Naive B cell (primary cell): ENCODE results near the gene ATG9B. TPM values are rescaled to one million over a fixed set of nuclear protein-coding genes. Genes with fewer than 3 reads are reported as not detected.
"Not testable (repeated sequence)": the region's sequence is repeated elsewhere in the genome, so short reads cannot be mapped to it uniquely, and the experiment has no call there.

Experiments used
- ATAC-seq, 2 donors: fragments of 150-1000 bp; cut with Tn5 transposase; 2 replicates each; pipeline ENCODE4 v1.10.0; 2021; ENCODE audit warnings: low read depth in 2 of 2, mild to moderate bottlenecking in 2 of 2, moderate library complexity in 2 of 2
- DNase-seq: peaks from one replicate; pipeline ENCODE4 v3.0.0; 2022
- H3K27ac Mint-ChIP-seq, 6 donors: one replicate each; pipeline ENCODE4 v1.8.0; 2020 to 2022; ENCODE audit warnings: mild to moderate bottlenecking in 6 of 6, mixed read lengths in 6 of 6, moderate library complexity in 5 of 6, inconsistent platforms in 2 of 6
- H3K27me3 Mint-ChIP-seq, 3 donors: one replicate each; pipeline ENCODE4 v1.8.0; 2021 to 2022; ENCODE audit warnings: mixed read lengths in 3 of 3, mild to moderate bottlenecking in 1 of 3
- H3K36me3 Mint-ChIP-seq, 2 donors: one replicate each; pipeline ENCODE4 v1.8.0; 2020 to 2022; ENCODE audit warnings: mixed read lengths in 2 of 2, inconsistent platforms in 1 of 2, mild to moderate bottlenecking in 1 of 2
- H3K4me1 Mint-ChIP-seq, 3 donors: one replicate each; pipeline ENCODE4 v1.8.0; 2020 to 2022; ENCODE audit warnings: mixed read lengths in 3 of 3, inconsistent platforms in 1 of 3, mild to moderate bottlenecking in 1 of 3, moderate library complexity in 1 of 3
- H3K4me3 Mint-ChIP-seq, 8 donors: one replicate each; pipeline ENCODE4 v1.8.0; 2020 to 2022; ENCODE audit warnings: mild to moderate bottlenecking in 8 of 8, mixed read lengths in 8 of 8, moderate library complexity in 8 of 8, inconsistent platforms in 2 of 8
- H3K9me3 Mint-ChIP-seq, 7 donors: one replicate each; pipeline ENCODE4 v1.8.0; 2020 to 2022; ENCODE audit warnings: mixed read lengths in 7 of 7, mild to moderate bottlenecking in 5 of 7, inconsistent platforms in 2 of 7, moderate library complexity in 1 of 7
- polyA plus RNA-seq, 6 donors: library from polyadenylated mRNA; unstranded; fragments of 300-500 nt; fragmentation: Illumina TruSeq; gene quantifications; one replicate each; pipeline ENCODE4 v1.2.3, GENCODE V29; 2021; ENCODE audit warnings: low read depth in 6 of 6

The ATG9B gene
- polyA plus RNA-seq, 6 donors from 2014 or later = 7.6 to 14.3 (median 9.6) TPM

GRCh38 chr7:151013733-151014497 lies 10.4 kb downstream of the ATG9B start:
- Mint-ChIP-seq H3K27me3 (peaks cover 9 to 69% (median 34%) of the 10 kb centered on the region in 3 donors), H3K4me1 (peaks cover 46 to 56% (median 48%) of the 10 kb centered on the region in 3 donors), H3K4me3 (peak overlapping the region; percentile 85 to 98 (median 96)), H3K36me3 (no peaks in the 10 kb centered on the region), H3K27ac (peak overlapping the region; percentile 94 to 100 (median 98)), H3K9me3 (no peaks in the 10 kb centered on the region)
- DNase-seq (peak; percentile 89), ATAC-seq (peak; percentile 67 to 71)

- peak overlapping the region; percentile 85 to 98 (median 96) for H3K4me3 Mint-ChIP-seq
- H3K36me3 Mint-ChIP-seq = no peaks in the 10 kb centered on the region
- no peak for ATAC-seq
- no peak for DNase-seq
- H3K27me3 Mint-ChIP-seq = peaks cover 6 to 69% (median 31%) of the 10 kb centered on the region in 3 donors
- H3K27ac Mint-ChIP-seq = peak overlapping the region; percentile 93 to 100 (median 98)
- H3K9me3 Mint-ChIP-seq = no peaks in the 10 kb centered on the region
- H3K4me1 Mint-ChIP-seq = peaks cover 44 to 54% (median 45%) of the 10 kb centered on the region in 3 donors
Observed at GRCh38 chr7:151013356-151013732, 10.9 kb downstream of the ATG9B start.

DNA sequence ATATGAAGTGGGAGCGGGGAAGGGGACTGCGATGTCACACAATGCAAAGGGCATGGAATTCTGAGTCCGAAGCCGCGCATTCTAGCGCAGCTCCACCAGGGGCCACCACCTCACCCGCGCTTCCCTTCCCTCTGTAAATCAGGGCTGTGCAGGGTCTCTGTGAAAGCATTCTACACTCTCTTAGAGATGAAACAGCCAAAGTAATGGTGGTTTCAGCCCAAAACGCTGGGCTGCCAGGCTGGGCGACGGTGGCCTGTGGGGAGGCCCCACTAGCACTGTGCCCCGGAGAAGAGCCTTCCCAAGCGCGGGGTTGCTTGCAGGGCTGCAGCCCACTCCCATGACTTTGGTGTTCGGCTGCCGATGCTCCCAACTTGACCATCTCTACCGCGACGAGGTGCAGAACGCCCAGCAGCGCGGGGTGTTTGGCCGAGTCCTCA lies 11.4 kb downstream of the ATG9B start:
- no peaks in the 10 kb centered on the region for H3K36me3 Mint-ChIP-seq
- H3K27ac Mint-ChIP-seq = peak overlapping the region; percentile 93 to 98 (median 96)
- H3K4me1 Mint-ChIP-seq = peaks cover 42 to 54% (median 45%) of the 10 kb centered on the region in 3 donors
- peak overlapping the region in 7 of 8 donors; percentile 53 to 96 (median 81) for H3K4me3 Mint-ChIP-seq
- peak; percentile 16 to 18 for ATAC-seq
- DNase-seq = peak; percentile 25
- H3K27me3 Mint-ChIP-seq = peaks cover 2 to 69% (median 31%) of the 10 kb centered on the region in 3 donors
- H3K9me3 Mint-ChIP-seq = no peaks in the 10 kb centered on the region

DNA sequence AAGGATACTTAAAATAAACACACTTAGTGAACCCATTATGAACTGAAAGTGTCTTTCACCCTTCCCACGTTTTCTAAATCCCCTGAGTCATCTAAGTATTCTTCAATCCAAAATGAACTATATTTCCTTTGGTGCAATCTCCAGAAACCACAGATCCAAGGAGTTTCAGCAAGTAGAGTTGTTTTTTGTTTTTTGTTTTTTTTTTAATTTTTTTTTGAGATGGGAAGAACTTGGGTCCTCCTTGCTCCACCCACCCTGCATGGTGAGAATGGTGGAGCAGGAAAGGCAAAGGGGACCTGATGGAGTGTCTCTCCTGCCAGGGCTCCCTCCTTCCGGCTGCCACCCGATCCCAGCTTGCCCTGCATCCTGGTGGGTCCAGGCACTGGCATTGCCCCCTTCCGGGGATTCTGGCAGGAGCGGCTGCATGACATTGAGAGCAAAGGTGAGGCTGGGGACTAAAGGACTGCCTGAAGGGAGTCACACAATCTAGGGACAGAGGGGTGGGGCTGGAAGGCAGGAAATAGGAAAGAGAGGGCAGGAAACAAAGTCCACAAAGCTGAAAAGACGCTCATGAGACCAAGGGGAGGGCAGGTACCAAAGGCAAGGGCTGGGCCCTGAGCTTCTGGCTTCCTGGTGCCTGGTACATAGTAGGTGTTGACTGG lies 12.1 kb downstream of the ATG9B start:
- Mint-ChIP-seq H3K4me1 (peaks cover 39 to 47% (median 40%) of the 10 kb centered on the region in 3 donors), H3K27me3 (peaks cover 0 to 76% (median 31%) of the 10 kb centered on the region in 3 donors), H3K4me3 (peak overlapping the region in 7 of 8 donors; percentile 4 to 96 (median 53)), H3K36me3 (no peaks in the 10 kb centered on the region), H3K9me3 (no peaks in the 10 kb centered on the region), H3K27ac (peak overlapping the region; percentile 93 to 98 (median 95))
- ATAC-seq (no peak), DNase-seq (no peak)

DNA sequence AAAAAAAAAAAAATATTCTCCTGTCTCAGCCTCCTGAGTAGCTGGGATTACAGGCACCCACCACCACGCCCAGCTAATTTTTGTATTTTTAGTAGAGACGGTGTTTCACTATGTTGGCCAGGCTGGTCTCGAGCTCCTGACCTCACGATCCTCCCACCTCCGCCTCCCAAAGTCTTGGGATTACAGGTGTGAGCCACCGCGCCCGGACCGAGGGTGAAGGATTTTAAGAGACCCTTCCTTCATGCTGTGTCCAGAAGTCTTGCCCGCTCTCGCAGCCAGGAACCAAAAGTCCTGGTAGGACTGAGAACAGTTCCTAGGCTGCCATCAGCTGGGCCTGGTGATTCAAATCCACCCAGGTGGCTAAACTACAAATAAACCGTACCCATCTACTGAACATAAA lies 12.7 kb downstream of the ATG9B start:
- not testable (repeated sequence) for ATAC-seq, DNase-seq, H3K9me3 Mint-ChIP-seq, H3K36me3 Mint-ChIP-seq
- H3K27me3 Mint-ChIP-seq = peaks cover 0 to 77% (median 31%) of the 10 kb centered on the region in 3 donors
- peaks cover 39 to 47% (median 40%) of the 10 kb centered on the region in 3 donors for H3K4me1 Mint-ChIP-seq
- H3K27ac Mint-ChIP-seq = peak overlapping the region; percentile 66 to 98 (median 94)
- H3K4me3 Mint-ChIP-seq = peak overlapping the region in 2 of 8 donors; percentile 73 to 96

DNA sequence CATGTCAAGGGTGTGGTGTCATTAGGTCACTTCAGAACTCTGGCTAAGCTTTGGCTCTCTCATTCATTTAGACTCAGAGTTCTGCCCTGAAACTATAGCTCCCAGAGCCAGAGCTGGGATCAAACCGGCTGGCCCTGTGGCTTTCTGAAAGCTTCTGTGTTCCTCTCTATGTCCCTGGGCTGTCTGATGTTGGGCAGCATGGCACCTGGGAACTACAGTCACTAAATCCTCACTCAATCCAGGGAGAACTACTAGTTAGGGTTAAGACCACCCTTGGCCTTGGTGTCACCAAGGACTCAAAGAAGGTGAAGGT lies 13.2 kb downstream of the ATG9B start:
- ATAC-seq (no peak), DNase-seq (no peak)
- no peaks in the 10 kb centered on the region for H3K36me3 Mint-ChIP-seq
- H3K9me3 Mint-ChIP-seq = no peaks in the 10 kb centered on the region
- peak overlapping the region; percentile 28 to 97 (median 56) for H3K27ac Mint-ChIP-seq
- peak overlapping the region in 2 of 8 donors; percentile 1 to 15 for H3K4me3 Mint-ChIP-seq
- peaks cover 0 to 72% (median 31%) of the 10 kb centered on the region in 3 donors for H3K27me3 Mint-ChIP-seq
- H3K4me1 Mint-ChIP-seq = peaks cover 34 to 47% (median 40%) of the 10 kb centered on the region in 3 donors

DNA sequence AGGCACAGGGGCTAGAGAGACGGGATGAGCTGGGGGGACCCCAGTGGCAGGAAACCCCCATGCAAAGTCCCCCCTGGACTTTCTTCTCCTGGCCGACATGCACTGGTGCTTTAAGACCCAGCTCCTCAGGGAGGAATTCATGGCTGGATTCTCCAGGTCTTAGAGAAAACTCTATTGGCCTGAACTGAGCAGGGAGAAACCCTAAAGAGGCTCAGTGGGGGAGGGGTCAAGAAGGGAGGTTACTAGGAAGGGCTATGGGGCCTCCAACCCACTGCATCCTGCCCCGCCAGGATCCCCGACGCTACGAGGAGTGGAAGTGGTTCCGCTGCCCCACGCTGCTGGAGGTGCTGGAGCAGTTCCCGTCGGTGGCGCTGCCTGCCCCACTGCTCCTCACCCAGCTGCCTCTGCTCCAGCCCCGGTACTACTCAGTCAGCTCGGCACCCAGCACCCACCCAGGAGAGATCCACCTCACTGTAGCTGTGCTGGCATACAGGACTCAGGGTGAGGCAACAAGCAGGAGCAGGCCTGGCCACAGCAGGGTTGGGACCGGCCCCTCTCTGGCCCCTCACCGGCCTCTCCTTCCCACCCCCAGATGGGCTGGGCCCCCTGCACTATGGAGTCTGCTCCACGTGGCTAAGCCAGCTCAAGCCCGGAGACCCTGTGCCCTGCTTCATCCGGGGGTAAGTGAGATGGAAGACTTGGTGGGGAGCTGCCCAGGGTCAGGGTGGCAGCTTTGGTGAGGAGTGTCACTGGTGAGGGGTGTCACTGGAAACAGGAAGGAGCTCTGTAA lies 13.8 kb downstream of the ATG9B start:
- peak overlapping the region in 5 of 6 donors; percentile 28 to 97 (median 69) for H3K27ac Mint-ChIP-seq
- no peaks in the 10 kb centered on the region for H3K9me3 Mint-ChIP-seq
- no peak for ATAC-seq
- no peaks in the 10 kb centered on the region for H3K36me3 Mint-ChIP-seq
- peaks cover 32 to 44% (median 38%) of the 10 kb centered on the region in 3 donors for H3K4me1 Mint-ChIP-seq
- peak overlapping the region in 2 of 8 donors; percentile 15 to 55 for H3K4me3 Mint-ChIP-seq
- DNase-seq = no peak
- peaks cover 0 to 69% (median 34%) of the 10 kb centered on the region in 3 donors for H3K27me3 Mint-ChIP-seq

- Mint-ChIP-seq H3K36me3 (no peaks in the 10 kb centered on the region), H3K9me3 (no peaks in the 10 kb centered on the region), H3K27me3 (peaks cover 0 to 64% (median 30%) of the 10 kb centered on the region in 3 donors), H3K4me1 (peaks cover 26 to 39% (median 33%) of the 10 kb centered on the region in 3 donors), H3K27ac (peak overlapping the region in 1 of 6 donors; percentile 97), H3K4me3 (no peak overlapping the region)
- DNase-seq = no peak
- ATAC-seq = no peak
Observed at GRCh38 chr7:151010037-151010306, 14.3 kb downstream of the ATG9B start.

DNA sequence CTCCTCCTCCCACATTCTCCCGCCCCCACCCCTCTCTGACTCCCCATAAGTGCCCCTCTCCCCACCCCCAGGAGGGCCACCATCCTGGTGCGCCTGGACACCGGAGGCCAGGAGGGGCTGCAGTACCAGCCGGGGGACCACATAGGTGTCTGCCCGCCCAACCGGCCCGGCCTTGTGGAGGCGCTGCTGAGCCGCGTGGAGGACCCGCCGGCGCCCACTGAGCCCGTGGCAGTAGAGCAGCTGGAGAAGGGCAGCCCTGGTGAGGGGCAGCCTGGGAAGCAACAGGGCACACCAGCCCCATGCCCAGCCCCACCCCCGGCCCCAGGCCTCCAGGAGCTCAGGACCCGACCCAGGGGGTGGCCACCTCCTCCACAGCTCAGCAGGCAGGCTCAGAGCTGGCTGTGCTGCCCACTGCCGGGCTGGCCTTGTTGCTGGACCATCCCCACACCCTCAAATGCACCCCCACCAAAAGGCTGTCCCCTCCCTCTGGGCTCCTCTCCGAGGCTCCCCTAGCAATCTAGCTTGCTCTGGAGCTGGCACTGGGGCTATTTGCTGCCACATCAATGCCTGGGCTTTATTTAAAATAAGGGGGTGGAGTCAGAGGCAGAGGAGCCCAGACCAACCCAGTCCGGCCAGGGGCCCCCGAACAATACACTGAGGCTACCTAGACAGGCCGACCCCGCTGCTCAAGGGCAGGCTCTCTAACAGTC lies 14.8 kb downstream of the ATG9B start:
- peak overlapping the region in 1 of 6 donors; percentile 24 for H3K27ac Mint-ChIP-seq
- no peaks in the 10 kb centered on the region for H3K9me3 Mint-ChIP-seq

DNA sequence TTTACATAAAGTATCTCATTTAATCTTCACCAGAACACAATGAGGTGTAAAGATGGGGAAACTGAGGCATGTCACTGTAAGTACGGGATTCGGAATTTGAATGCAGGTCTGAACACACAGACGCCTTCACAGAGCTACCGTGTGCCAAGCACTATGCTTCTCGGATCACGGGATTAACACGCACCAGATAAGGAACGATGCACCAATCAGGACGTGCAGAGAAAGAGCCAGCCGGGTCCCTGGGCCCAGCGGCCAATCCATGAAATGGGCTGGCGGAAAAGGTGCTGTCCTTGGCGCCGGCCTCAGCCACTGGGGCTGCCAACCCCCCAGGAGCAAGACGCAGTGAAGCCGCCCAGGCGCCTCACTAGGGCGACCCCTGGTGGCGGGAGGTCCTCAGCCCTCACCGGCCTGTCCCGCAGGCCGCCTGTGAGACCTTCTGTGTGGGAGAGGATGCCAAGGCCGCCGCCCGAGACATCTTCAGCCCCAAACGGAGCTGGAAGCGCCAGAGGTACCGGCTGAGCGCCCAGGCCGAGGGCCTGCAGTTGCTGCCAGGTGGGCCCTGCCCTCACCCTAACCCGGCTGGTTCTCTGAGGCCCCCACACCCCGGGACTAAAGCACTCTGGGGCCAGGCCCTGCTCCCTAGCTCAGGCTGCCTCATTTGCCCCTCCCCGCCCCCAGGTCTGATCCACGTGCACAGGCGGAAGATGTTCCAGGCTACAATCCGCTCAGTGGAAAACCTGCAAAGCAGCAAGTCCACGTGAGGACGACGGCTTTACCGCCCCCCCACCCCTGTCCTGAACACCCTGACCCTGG lies 15.6 kb downstream of the ATG9B start:
- peak; percentile 23 to 38 for ATAC-seq
- H3K4me1 Mint-ChIP-seq = peaks cover 19 to 26% (median 22%) of the 10 kb centered on the region in 3 donors
- peak overlapping the region in 3 of 6 donors; percentile 27 to 69 (median 56) for H3K27ac Mint-ChIP-seq
- no peaks in the 10 kb centered on the region for H3K9me3 Mint-ChIP-seq
- H3K27me3 Mint-ChIP-seq = peaks cover 7 to 62% (median 28%) of the 10 kb centered on the region in 3 donors
- no peaks in the 10 kb centered on the region for H3K36me3 Mint-ChIP-seq
- peak; percentile 69 for DNase-seq
- peak overlapping the region; percentile 31 to 87 (median 75) for H3K4me3 Mint-ChIP-seq

More for the DNA sequence above, 14.8 kb downstream of the ATG9B start:
- ATAC-seq (no peak), DNase-seq (no peak)
- no peaks in the 10 kb centered on the region for H3K36me3 Mint-ChIP-seq
- H3K4me3 Mint-ChIP-seq = peak overlapping the region in 2 of 8 donors; percentile 15 to 16
- H3K4me1 Mint-ChIP-seq = peaks cover 25 to 34% (median 28%) of the 10 kb centered on the region in 3 donors
- peaks cover 4 to 65% (median 31%) of the 10 kb centered on the region in 3 donors for H3K27me3 Mint-ChIP-seq

DNA sequence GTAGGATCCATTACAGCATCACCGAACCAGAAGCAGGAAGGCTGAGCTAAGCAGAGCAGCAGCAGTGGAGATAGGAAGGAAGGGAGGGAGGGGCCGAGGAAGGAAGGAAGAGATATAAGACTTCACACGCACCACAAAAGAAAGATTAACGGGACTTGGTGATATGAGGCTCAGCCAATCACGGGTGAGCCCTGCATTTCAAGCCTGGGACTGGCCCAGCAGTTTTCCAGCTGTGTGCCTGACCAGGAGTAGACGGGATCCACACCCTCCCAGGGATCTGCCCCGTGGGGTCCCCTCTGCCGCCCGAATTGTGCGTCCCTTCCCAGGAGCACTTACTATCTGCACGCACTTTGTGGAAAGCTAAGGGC lies 16.2 kb downstream of the ATG9B start:
- Mint-ChIP-seq H3K4me1 (peaks cover 17 to 23% (median 20%) of the 10 kb centered on the region in 3 donors), H3K27me3 (peaks cover 7 to 62% (median 29%) of the 10 kb centered on the region in 3 donors), H3K4me3 (peak overlapping the region; percentile 31 to 87 (median 75)), H3K36me3 (no peaks in the 10 kb centered on the region), H3K27ac (peak overlapping the region in 2 of 6 donors; percentile 30 to 91), H3K9me3 (no peaks in the 10 kb centered on the region)
- DNase-seq (no peak), ATAC-seq (no peak)

- no peak for DNase-seq
- peak overlapping the region in 4 of 8 donors; percentile 31 to 82 (median 75) for H3K4me3 Mint-ChIP-seq
- H3K9me3 Mint-ChIP-seq = no peaks in the 10 kb centered on the region
- no peaks in the 10 kb centered on the region for H3K36me3 Mint-ChIP-seq
- H3K4me1 Mint-ChIP-seq = peaks cover 13 to 18% (median 14%) of the 10 kb centered on the region in 3 donors
- H3K27ac Mint-ChIP-seq = peak overlapping the region in 3 of 6 donors; percentile 29 to 91 (median 78)
- peaks cover 7 to 56% (median 25%) of the 10 kb centered on the region in 3 donors for H3K27me3 Mint-ChIP-seq
- no peak for ATAC-seq
Observed at GRCh38 chr7:151007469-151007898, 16.8 kb downstream of the ATG9B start.
